GM19043 (cell line): Measurements from ENCODE around the gene ZPR1.

ENCODE experiments used
- ATAC-seq: cut with Tn5 transposase; IDR thresholded peaks from one replicate; pipeline ENCODE4 v1.9.1; 2021; ENCODE audit warnings: low read depth; ENCODE audit not compliant: unreplicated experiment

Gene ZPR1

GRCh38 chr11:116725434-116726221 lies 62.2 kb downstream of the ZPR1 start:
- ATAC-seq, result no peak

- ATAC-seq, result no peak
Observed at GRCh38 chr11:116724813-116725212, 63.0 kb downstream of the ZPR1 start.
